Upper lobe of left lung (tissue), 6 donors: ENCODE measurements around the gene KLF2. TPM values are rescaled to one million over a fixed set of nuclear protein-coding genes. Genes with fewer than 3 reads are reported as not detected.
"Not testable (repeated sequence)": the region's sequence is repeated elsewhere in the genome, so short reads cannot be mapped to it uniquely, and the experiment has no call there.

Source experiments
- ATAC-seq, 2 donors: fragments of 200-7000 bp; cut with Tn5 transposase; one replicate each; pipeline ENCODE4 v1.9.1; 2022; ENCODE audit warnings: mild to moderate bottlenecking in 2 of 2, moderate library complexity in 2 of 2; ENCODE audit not compliant: low FRiP score in 2 of 2
- DNase-seq, 2 donors: peaks; one replicate each; pipeline ENCODE4 v3.0.0-alpha.2; 2019 to 2020
- H3K27ac ChIP-seq, 4 donors: fragments of 200-600 bp; sonication (generic); one replicate each; pipeline ENCODE4 v1.5.1; 2016 to 2019
- H3K27me3 ChIP-seq, 4 donors: fragments of 200-600 bp; sonication (generic); one replicate each; pipeline ENCODE4 v1.5.1; 2017 to 2019
- H3K36me3 ChIP-seq, 4 donors: fragments of 200-600 bp; sonication (generic); one replicate each; pipeline ENCODE4 v1.5.1; 2016 to 2019
- H3K4me1 ChIP-seq, 4 donors: fragments of 200-600 bp; sonication (generic); one replicate each; pipeline ENCODE4 v1.5.1; 2018 to 2019
- H3K4me3 ChIP-seq, 4 donors: fragments of 200-600 bp; sonication (generic); one replicate each; pipeline ENCODE4 v1.5.1; 2017 to 2019; ENCODE audit warnings: mild to moderate bottlenecking in 2 of 4, moderate library complexity in 1 of 4
- H3K9me3 ChIP-seq, 4 donors: fragments of 200-600 bp; sonication (generic); one replicate each; pipeline ENCODE4 v1.5.1; 2018 to 2019
- EP300 ChIP-seq, 4 donors: sonication (generic); formaldehyde crosslinking; IDR thresholded peaks; one replicate each; pipeline ENCODE4 v1.5.1; 2017; ENCODE audit warnings: antibody characterized with exemption in 4 of 4, control low read depth in 2 of 4
- POLR2A ChIP-seq, 4 donors: fragments of 450-650 bp; IDR thresholded peaks; one replicate each; pipeline ENCODE4 v1.5.1; 2016 to 2017; ENCODE audit warnings: antibody characterized with exemption in 4 of 4, mild to moderate bottlenecking in 2 of 4
- POLR2AphosphoS5 ChIP-seq, 2 donors: sonication (generic); formaldehyde crosslinking; IDR thresholded peaks; one replicate each; pipeline ENCODE4 v1.5.1; 2017; ENCODE audit warnings: antibody characterized with exemption in 2 of 2
- WGBS, 2 donors: methylation state at CpG; one replicate each; pipeline ENCODE4 v1.1.5; 2017 to 2018; 5-methylcytosine and 5-hydroxymethylcytosine counted together
- total RNA-seq, 6 donors: library from RNA; depleted of rRNA in 4 of 6; stranded (reverse); fragments of >200 nt in 4 of 6; gene quantifications; one replicate each; pipeline versions ENCODE4 v1.1.0 to v1.2.1, GENCODE V29; 2016 to 2021
- TF ChIP-seq, protein P1 (sequence below), 6 experiments: fragments of 450-650 bp in 4 of 6; fragments of 200-600 bp in 2 of 6; sonication (generic) in 2 of 6; IDR thresholded peaks; one replicate each; pipeline ENCODE4 v1.5.1; 2016 to 2019; ENCODE audit warnings: antibody characterized with exemption in 6 of 6
- donor health status: DM: no; HTN: no; CAD: no; lungs with moderate emphysema.
- donor health status: DM: no; HTN: yes; CAD: no; lungs with severe emphysema.

KLF2 gene
- total RNA-seq, 6 donors from 2014 or later, result 26.2 to 298 (median 75.8) TPM

DNA sequence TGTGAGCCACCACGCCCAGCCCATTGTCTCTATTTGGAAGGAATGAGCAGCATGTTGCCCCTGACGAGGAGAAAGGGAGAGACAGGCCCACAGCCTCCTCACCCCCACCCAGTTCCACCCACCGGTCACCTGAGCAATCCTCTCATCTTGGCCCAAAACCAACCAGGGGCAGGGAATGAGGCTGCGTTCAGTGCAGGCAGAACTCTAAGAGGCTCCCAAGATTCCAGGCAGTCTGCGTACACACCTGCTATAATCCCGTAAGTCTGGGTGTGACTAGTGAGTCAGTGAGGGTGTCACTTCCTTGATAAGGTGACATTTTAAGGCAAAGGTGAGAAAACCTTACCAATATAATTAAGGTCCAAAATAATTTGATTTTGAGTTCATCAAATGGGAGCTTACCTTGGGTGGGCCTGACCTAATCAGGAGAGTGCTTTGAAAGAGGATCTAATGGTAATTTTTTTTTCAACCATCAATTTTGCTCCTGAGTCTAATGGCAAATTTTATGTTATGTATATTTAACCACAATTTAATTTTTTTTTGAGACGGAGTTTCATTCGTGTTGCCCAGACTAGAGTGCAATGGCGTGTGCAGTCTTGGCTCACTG, 26.9 kb upstream of the KLF2 start:
- no peak for ATAC-seq
- H3K9me3 ChIP-seq, result no peaks in the 10 kb centered on the region
- TF ChIP-seq POLR2AphosphoS5 (IDR thresholded peaks at IDR 0.05) (no peak), EP300 (IDR thresholded peaks at IDR 0.05) (no peak), POLR2A (IDR thresholded peaks at IDR 0.05) (no peak)
- TF ChIP-seq, protein P1, sequence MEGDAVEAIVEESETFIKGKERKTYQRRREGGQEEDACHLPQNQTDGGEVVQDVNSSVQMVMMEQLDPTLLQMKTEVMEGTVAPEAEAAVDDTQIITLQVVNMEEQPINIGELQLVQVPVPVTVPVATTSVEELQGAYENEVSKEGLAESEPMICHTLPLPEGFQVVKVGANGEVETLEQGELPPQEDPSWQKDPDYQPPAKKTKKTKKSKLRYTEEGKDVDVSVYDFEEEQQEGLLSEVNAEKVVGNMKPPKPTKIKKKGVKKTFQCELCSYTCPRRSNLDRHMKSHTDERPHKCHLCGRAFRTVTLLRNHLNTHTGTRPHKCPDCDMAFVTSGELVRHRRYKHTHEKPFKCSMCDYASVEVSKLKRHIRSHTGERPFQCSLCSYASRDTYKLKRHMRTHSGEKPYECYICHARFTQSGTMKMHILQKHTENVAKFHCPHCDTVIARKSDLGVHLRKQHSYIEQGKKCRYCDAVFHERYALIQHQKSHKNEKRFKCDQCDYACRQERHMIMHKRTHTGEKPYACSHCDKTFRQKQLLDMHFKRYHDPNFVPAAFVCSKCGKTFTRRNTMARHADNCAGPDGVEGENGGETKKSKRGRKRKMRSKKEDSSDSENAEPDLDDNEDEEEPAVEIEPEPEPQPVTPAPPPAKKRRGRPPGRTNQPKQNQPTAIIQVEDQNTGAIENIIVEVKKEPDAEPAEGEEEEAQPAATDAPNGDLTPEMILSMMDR (IDR thresholded peaks at IDR 0.05), result no peak
- no peak overlapping the region for H3K4me3 ChIP-seq
- WGBS, 2 donors, result 85 to 89% methylated on average over 6 to 9 of the region's 9 CpGs
- no peaks in the 10 kb centered on the region for H3K27me3 ChIP-seq
- DNase-seq, result no peak
- no peak overlapping the region for H3K27ac ChIP-seq
- no peaks in the 10 kb centered on the region for H3K36me3 ChIP-seq
- peaks cover 7 to 16% (median 12%) of the 10 kb centered on the region in 4 donors for H3K4me1 ChIP-seq

DNA sequence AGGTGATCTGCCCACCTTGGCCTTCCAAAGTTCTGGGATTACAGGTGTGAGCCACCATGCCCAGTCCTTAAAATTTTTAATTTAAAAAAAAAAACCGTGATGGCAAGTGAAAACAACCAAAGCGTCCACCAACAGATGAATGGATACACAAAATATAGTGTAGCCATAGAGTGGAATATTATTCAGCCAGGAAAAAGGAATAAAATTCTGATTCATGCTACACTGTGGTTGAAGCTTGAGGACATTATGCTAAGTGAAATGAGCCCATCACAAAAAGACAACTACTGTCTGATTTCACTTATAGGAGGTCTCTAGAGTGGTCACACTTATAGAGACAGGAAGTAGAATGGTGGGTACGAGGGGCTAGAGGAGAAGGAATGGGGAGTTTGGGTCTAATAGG, 26.3 kb upstream of the KLF2 start:
- Histone ChIP-seq H3K27me3 (no peaks in the 10 kb centered on the region), H3K36me3 (no peaks in the 10 kb centered on the region), H3K4me3 (no peak overlapping the region), H3K9me3 (no peaks in the 10 kb centered on the region), H3K27ac (no peak overlapping the region), H3K4me1 (peaks cover 7 to 11% (median 9%) of the 10 kb centered on the region in 4 donors)
- DNase-seq (no peak), ATAC-seq (no peak)
- TF ChIP-seq EP300 (IDR thresholded peaks at IDR 0.05), result no peak
- TF ChIP-seq, protein P1 (IDR thresholded peaks at IDR 0.05), result no peak
- no peak for TF ChIP-seq POLR2A (IDR thresholded peaks at IDR 0.05)
- 85 to 86% methylated on average over 3 of the region's 3 CpGs for WGBS, 2 donors

DNA sequence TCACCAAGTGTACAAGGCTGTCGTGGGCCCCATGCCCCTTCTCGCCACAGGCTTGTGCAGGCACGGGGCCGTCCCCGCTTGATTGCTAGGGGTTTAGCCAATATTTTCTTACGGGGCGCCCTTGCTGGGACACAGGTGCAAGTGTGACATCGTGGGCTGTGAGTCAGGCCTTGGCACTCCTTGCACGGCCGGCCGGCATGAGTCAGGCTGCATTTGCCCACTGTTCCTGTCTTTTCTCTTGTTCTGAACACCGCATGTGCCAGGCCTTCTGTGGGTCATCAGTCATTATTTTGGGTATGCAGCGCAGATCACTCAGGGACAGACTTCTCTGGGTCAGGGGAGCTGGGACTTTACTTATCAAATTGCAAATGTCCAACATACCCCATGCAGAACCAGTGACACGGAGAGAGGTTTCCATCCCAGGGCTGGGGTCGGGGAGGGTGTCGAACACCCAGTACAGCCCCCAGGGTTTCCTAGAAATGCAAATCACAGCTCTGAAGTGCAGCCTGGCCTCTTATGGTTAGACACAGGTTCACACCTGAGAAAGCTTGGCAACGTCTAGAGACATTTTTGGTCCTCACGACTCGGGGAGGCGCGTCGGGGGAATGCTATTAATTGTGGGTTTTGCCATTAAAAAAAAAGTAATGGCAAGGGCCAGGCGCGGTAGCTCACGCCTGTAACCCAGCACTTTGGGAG, 22.5 kb upstream of the KLF2 start:
- Histone ChIP-seq H3K27ac (no peak overlapping the region), H3K4me3 (no peak overlapping the region), H3K9me3 (no peaks in the 10 kb centered on the region), H3K36me3 (no peaks in the 10 kb centered on the region), H3K27me3 (no peaks in the 10 kb centered on the region), H3K4me1 (peaks cover 0 to 9% (median 4%) of the 10 kb centered on the region in 4 donors)
- TF ChIP-seq, protein P1 (IDR thresholded peaks at IDR 0.05), result no peak
- TF ChIP-seq EP300 (IDR thresholded peaks at IDR 0.05) (no peak), POLR2AphosphoS5 (IDR thresholded peaks at IDR 0.05) (no peak), POLR2A (IDR thresholded peaks at IDR 0.05) (no peak)
- ATAC-seq (no peak), DNase-seq (peak in 1 of 2 donors; percentile 53)
- 84 to 86% methylated on average over 17 to 25 of the region's 25 CpGs for WGBS, 2 donors

DNA sequence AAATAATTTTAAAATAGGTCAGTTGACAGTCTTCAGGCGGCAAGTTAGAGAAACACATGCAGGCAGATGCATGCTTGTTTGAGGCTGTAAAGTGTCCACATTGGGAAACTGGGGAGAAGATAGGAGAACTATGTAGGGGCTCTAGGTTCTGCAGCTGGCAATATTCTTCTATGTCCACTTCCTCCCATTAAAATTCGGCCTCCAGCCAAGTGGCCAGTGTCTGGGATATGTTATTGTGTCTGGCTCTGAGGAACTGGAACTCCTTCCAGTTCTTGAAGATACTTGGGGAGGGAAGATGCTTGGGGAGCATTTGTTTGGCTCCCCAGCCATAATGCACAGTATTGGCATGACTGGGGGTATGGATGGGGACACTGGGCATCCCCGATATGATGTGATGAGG, 20.9 kb upstream of the KLF2 start:
- Histone ChIP-seq H3K27me3 (no peaks in the 10 kb centered on the region), H3K9me3 (no peaks in the 10 kb centered on the region), H3K4me3 (no peak overlapping the region), H3K4me1 (peaks cover 0 to 9% (median 4%) of the 10 kb centered on the region in 4 donors), H3K27ac (no peak overlapping the region), H3K36me3 (no peaks in the 10 kb centered on the region)
- ATAC-seq, result peak in 1 of 2 donors; percentile 70
- DNase-seq, result no peak
- TF ChIP-seq POLR2AphosphoS5 (IDR thresholded peaks at IDR 0.05), result no peak
- no peak for TF ChIP-seq POLR2A (IDR thresholded peaks at IDR 0.05)
- TF ChIP-seq, protein P1 (IDR thresholded peaks at IDR 0.05), result no peak
- TF ChIP-seq EP300 (IDR thresholded peaks at IDR 0.05), result no peak
- 65 to 67% methylated on average over 3 of the region's 3 CpGs for WGBS, 2 donors

DNA sequence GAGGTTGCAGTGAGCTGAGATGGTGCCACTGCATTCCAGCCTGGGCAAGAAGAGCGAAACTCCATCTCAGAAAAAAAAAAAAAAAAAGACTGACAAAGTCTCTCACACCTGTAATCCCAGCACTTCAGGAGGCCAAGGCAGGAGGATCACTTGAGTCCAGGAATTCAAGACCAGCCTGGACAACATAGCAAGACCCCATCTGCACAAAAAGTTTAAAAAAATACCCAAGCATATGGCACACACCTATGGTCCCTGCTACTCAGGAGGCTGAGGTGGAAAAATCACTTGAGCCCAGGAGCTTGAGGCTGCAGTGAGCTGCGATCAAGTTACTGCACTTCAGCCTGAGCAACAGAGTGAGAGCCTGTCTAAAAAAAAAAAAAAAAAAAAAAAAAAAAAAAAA, 20.1 kb upstream of the KLF2 start:
- 87 to 88% methylated on average over 2 of the region's 2 CpGs for WGBS, 2 donors
- not testable (repeated sequence) for H3K4me3 ChIP-seq, H3K27ac ChIP-seq, H3K4me1 ChIP-seq, DNase-seq, ATAC-seq, H3K27me3 ChIP-seq, H3K9me3 ChIP-seq, H3K36me3 ChIP-seq

DNA sequence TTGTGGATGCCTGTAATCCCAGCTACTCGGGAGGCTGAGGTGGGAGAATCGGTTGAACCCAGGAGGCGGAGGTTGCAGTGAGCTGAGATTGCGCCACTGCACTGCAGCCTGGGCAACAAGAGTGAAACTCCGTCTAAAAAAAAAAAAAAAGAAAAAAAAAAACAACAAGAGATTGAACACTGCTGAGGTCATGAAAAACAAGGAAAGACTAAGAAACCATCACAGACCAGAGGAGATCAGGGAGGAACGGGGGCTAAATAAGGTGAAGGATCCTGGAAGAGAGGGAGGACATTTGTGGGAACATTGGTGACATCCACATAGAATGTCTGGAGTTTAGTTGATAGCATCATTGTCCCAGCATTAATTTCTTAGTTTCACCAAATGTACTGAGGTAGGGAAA, 19.6 kb upstream of the KLF2 start:
- not testable (repeated sequence) for H3K4me3 ChIP-seq

More for the DNA sequence above, 19.6 kb upstream of the KLF2 start:
- peak in 1 of 2 donors; percentile 28 for ATAC-seq
- not testable (repeated sequence) for DNase-seq, H3K36me3 ChIP-seq, H3K4me1 ChIP-seq, H3K27ac ChIP-seq, H3K27me3 ChIP-seq, H3K9me3 ChIP-seq
- WGBS, 2 donors, result 78 to 81% methylated on average over 6 of the region's 6 CpGs
